HG02642 (cell line): ENCODE data around the gene STAC.

Source experiments
- ATAC-seq: cut with Tn5 transposase; IDR thresholded peaks from one replicate; pipeline ENCODE4 v1.9.1; 2021; ENCODE audit warnings: mild to moderate bottlenecking; ENCODE audit not compliant: unreplicated experiment, poor library complexity

Gene STAC

GRCh38 chr3:36511791-36512486 lies 131.6 kb downstream of the STAC start:
- no peak for ATAC-seq

- ATAC-seq = no peak
Observed at GRCh38 chr3:36512555-36512954, 132.3 kb downstream of the STAC start.

GRCh38 chr3:36514171-36514570 lies 133.9 kb downstream of the STAC start:
- ATAC-seq = no peak

- no peak for ATAC-seq
Observed at GRCh38 chr3:36519682-36520081, 139.4 kb downstream of the STAC start.

GRCh38 chr3:36520241-36521006 lies 140.1 kb downstream of the STAC start:
- ATAC-seq = no peak

- no peak for ATAC-seq
Observed at GRCh38 chr3:36521007-36521379, 140.7 kb downstream of the STAC start.

- no peak for ATAC-seq
Observed at GRCh38 chr3:36524560-36524959, 144.3 kb downstream of the STAC start.

GRCh38 chr3:36525115-36525801 lies 145.0 kb downstream of the STAC start:
- no peak for ATAC-seq

- no peak for ATAC-seq
Observed at GRCh38 chr3:36538136-36538749, 157.9 kb downstream of the STAC start.

- no peak for ATAC-seq
Observed at GRCh38 chr3:36540888-36541518, 160.7 kb downstream of the STAC start.

GRCh38 chr3:36542186-36542585 lies 161.9 kb downstream of the STAC start:
- no peak for ATAC-seq

GRCh38 chr3:36543276-36543997 lies 163.1 kb downstream of the STAC start:
- ATAC-seq = no peak

GRCh38 chr3:36546226-36546625 lies 165.9 kb downstream of the STAC start:
- ATAC-seq = no peak

- no peak for ATAC-seq
Observed at GRCh38 chr3:36548712-36549111, 168.4 kb downstream of the STAC start.

GRCh38 chr3:36557021-36557707 lies 176.9 kb downstream of the STAC start:
- ATAC-seq = peak; percentile 68

GRCh38 chr3:36557708-36558421 lies 177.6 kb downstream of the STAC start:
- ATAC-seq = no peak

- ATAC-seq = no peak
Observed at GRCh38 chr3:36558961-36559360, 178.7 kb downstream of the STAC start.

GRCh38 chr3:36560685-36561084 lies 180.4 kb downstream of the STAC start:
- no peak for ATAC-seq

- no peak for ATAC-seq
Observed at GRCh38 chr3:36561601-36562000, 181.3 kb downstream of the STAC start.
